MM.1S (cell line): ENCODE measurements around the gene CRB1.

ENCODE experiments used
- DNase-seq: peaks from one replicate; pipeline ENCODE4 v3.0.0-alpha.2; 2015
- H2AFZ ChIP-seq: fragments of 300-600 bp; sonication (generic); 2 replicates; pipeline ENCODE4 v1.6.0; 2016; ENCODE audit warnings: antibody characterized with exemption, low read length
- H3F3A ChIP-seq: fragments of 300-600 bp; sonication (generic); 2 replicates; pipeline ENCODE4 v1.6.1; 2016; ENCODE audit warnings: mild to moderate bottlenecking, antibody characterized with exemption, low read length, moderate library complexity, mixed read lengths; ENCODE audit not compliant: insufficient read depth
- H3K27ac ChIP-seq: fragments of 300-600 bp; sonication (generic); 2 replicates; pipeline ENCODE4 v1.5.1; 2016; ENCODE audit warnings: mild to moderate bottlenecking, low read length
- H3K27me3 ChIP-seq: fragments of 300-600 bp; sonication (generic); replicated peaks from 2 replicates; pipeline ENCODE4 v1.6.0; 2016; ENCODE audit warnings: low read length; ENCODE audit not compliant: insufficient read depth
- H3K36me3 ChIP-seq: fragments of 300-600 bp; sonication (generic); replicated peaks from 2 replicates; pipeline ENCODE4 v1.6.1; 2016; ENCODE audit warnings: mild to moderate bottlenecking, low read length, mixed read lengths; ENCODE audit not compliant: insufficient read depth
- H3K4me1 ChIP-seq: fragments of 300-600 bp; sonication (generic); 2 replicates; pipeline ENCODE4 v1.6.1; 2016; ENCODE audit warnings: low read length, mixed read lengths
- H3K4me2 ChIP-seq: fragments of 300-600 bp; sonication (generic); 2 replicates; pipeline ENCODE4 v1.6.0; 2016; ENCODE audit warnings: low read depth, low read length
- H3K4me3 ChIP-seq: fragments of 300-600 bp; sonication (generic); 2 replicates; pipeline ENCODE4 v1.5.1; 2016; ENCODE audit warnings: low read length, mixed read lengths
- H3K79me2 ChIP-seq: fragments of 300-600 bp; sonication (generic); 2 replicates; pipeline ENCODE4 v1.6.1; 2016; ENCODE audit warnings: mixed run types, low read length, mixed read lengths
- H3K9ac ChIP-seq: fragments of 300-600 bp; sonication (generic); 2 replicates; pipeline ENCODE4 v1.6.1; 2016; ENCODE audit warnings: low read length, mixed read lengths
- H3K9me2 ChIP-seq: fragments of 300-600 bp; sonication (generic); replicated peaks from 2 replicates; pipeline ENCODE4 v1.6.1; 2016; ENCODE audit warnings: mild to moderate bottlenecking, low read length, mixed read lengths; ENCODE audit not compliant: insufficient read depth
- H3K9me3 ChIP-seq: fragments of 300-600 bp; sonication (generic); replicated peaks from 2 replicates; pipeline ENCODE4 v1.6.1; 2016; ENCODE audit warnings: mild to moderate bottlenecking, low read length, mixed read lengths; ENCODE audit not compliant: insufficient read depth
- H4K20me1 ChIP-seq: fragments of 300-600 bp; sonication (generic); 2 replicates; pipeline ENCODE4 v1.6.1; 2016; ENCODE audit warnings: mild to moderate bottlenecking, low read length, moderate library complexity, mixed read lengths; ENCODE audit not compliant: insufficient read depth
- CTCF ChIP-seq: fragments of 300-600 bp; sonication (generic); IDR thresholded peaks from 2 replicates; pipeline ENCODE4 v1.5.1; 2016; ENCODE audit warnings: antibody characterized with exemption, low read length, mixed read lengths
- EZH2 ChIP-seq: fragments of 300-600 bp; sonication (generic); optimal IDR thresholded peaks from 2 replicates; pipeline ENCODE3; 2017; ENCODE audit warnings: low read depth, mild to moderate bottlenecking, antibody characterized with exemption, low read length, mixed read lengths
- EZH2phosphoT487 ChIP-seq: fragments of 300-600 bp; sonication (generic); IDR thresholded peaks from 2 replicates; pipeline ENCODE4 v1.6.1; 2018; ENCODE audit warnings: antibody characterized with exemption, low read length

Gene CRB1

GRCh38 chr1:197393772-197394171, 125.7 kb downstream of the CRB1 start:
- Histone ChIP-seq H3K4me2 (no peak overlapping the region), H2AFZ (no peak overlapping the region), H3K9ac (no peak overlapping the region), H3K4me3 (no peak overlapping the region), H3K27me3 (no peaks in the 10 kb centered on the region), H3K27ac (no peak overlapping the region), H4K20me1 (no peaks in the 10 kb centered on the region), H3K9me2 (no peaks in the 10 kb centered on the region), H3F3A (no peaks in the 10 kb centered on the region), H3K9me3 (no peaks in the 10 kb centered on the region), H3K79me2 (no peaks in the 10 kb centered on the region), H3K4me1 (0 out of 2 replicates have a peak, but pooled peaks cover 8% of the 10 kb centered on the region), H3K36me3 (no peaks in the 10 kb centered on the region)
- TF ChIP-seq EZH2 (no peak), EZH2phosphoT487 (no peak), CTCF (no peak)
- no peak for DNase-seq

- Histone ChIP-seq H3K9me3 (no peaks in the 10 kb centered on the region), H3K27ac (no peak overlapping the region), H3K9ac (no peak overlapping the region), H3K27me3 (no peaks in the 10 kb centered on the region), H3K4me3 (no peak overlapping the region), H3F3A (no peaks in the 10 kb centered on the region), H3K36me3 (no peaks in the 10 kb centered on the region), H3K4me1 (0 out of 2 replicates have a peak, but pooled peaks cover 8% of the 10 kb centered on the region), H4K20me1 (no peaks in the 10 kb centered on the region), H2AFZ (no peak overlapping the region), H3K79me2 (no peaks in the 10 kb centered on the region), H3K4me2 (no peak overlapping the region), H3K9me2 (no peaks in the 10 kb centered on the region)
- TF ChIP-seq EZH2 = no peak
- no peak for TF ChIP-seq EZH2phosphoT487
- TF ChIP-seq CTCF = no peak
- DNase-seq = no peak
Observed at GRCh38 chr1:197394831-197395608, 127.0 kb downstream of the CRB1 start.

- H2AFZ ChIP-seq = no peak overlapping the region
- no peaks in the 10 kb centered on the region for H3K27me3 ChIP-seq
Observed at GRCh38 chr1:197397895-197398294, 129.8 kb downstream of the CRB1 start.

More at GRCh38 chr1:197397895-197398294, 129.8 kb downstream of the CRB1 start:
- no peaks in the 10 kb centered on the region for H3K79me2 ChIP-seq
- no peak overlapping the region for H3K27ac ChIP-seq
- no peaks in the 10 kb centered on the region for H3K9me3 ChIP-seq
- no peaks in the 10 kb centered on the region for H3F3A ChIP-seq
- H3K4me1 ChIP-seq = no peaks in the 10 kb centered on the region
- no peak overlapping the region for H3K4me2 ChIP-seq
- no peak for DNase-seq
- H3K36me3 ChIP-seq = no peaks in the 10 kb centered on the region
- H3K9ac ChIP-seq = no peak overlapping the region
- H3K9me2 ChIP-seq = no peaks in the 10 kb centered on the region
- no peaks in the 10 kb centered on the region for H4K20me1 ChIP-seq
- H3K4me3 ChIP-seq = no peak overlapping the region
- TF ChIP-seq EZH2phosphoT487 = no peak
- TF ChIP-seq EZH2 = no peak
- no peak for TF ChIP-seq CTCF
